ENCODE results near the gene MANBA. TPM values are rescaled to one million over a fixed set of nuclear protein-coding genes. Genes with fewer than 3 reads are reported as not detected.

Gene MANBA
- total and polyA plus RNA-seq, 12 donors: 21.5 to 84.1 (median 53.4) TPM

DNA sequence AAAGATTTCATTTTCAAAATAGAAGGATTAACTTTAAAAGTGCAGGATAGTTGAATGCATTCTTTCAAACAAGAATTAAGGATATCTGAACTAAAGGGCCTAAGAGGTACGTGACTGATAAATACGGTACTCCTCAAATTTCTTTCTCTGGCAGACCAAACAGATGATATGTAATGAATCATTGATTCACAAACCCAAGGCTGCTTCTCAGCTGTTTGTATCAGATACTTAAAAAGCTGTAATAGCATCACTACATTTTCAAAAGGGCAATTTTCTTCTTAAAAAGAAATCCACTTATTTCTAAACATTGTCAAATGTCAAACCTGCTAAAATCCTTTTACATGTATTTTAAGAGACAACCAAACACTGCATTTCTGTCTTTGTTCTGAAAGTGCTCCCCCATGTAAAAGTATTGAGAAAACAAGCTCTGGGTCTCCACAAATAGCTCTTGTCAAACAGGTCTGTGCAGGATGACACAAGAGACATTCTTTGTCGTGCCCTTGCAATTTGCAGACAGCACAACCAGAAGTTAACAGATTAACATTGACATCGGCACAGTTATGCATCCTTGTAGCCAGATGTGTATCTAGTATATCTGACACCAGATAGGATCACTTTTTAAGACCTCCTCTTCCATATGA is 82.0 kb downstream of the MANBA start:
- intact Hi-C loops (cut with DNase I): no loop called here
- no peak overlapping the region for H3K4me3 ChIP-seq
- no peaks in the 10 kb centered on the region for H3K27me3 ChIP-seq
- no peaks in the 10 kb centered on the region for H3K36me3 ChIP-seq (replicated peaks in 1 of 2)
- TF ChIP-seq POLR2A (IDR thresholded peaks at IDR 0.05): no peak
- TF ChIP-seq, protein P1, sequence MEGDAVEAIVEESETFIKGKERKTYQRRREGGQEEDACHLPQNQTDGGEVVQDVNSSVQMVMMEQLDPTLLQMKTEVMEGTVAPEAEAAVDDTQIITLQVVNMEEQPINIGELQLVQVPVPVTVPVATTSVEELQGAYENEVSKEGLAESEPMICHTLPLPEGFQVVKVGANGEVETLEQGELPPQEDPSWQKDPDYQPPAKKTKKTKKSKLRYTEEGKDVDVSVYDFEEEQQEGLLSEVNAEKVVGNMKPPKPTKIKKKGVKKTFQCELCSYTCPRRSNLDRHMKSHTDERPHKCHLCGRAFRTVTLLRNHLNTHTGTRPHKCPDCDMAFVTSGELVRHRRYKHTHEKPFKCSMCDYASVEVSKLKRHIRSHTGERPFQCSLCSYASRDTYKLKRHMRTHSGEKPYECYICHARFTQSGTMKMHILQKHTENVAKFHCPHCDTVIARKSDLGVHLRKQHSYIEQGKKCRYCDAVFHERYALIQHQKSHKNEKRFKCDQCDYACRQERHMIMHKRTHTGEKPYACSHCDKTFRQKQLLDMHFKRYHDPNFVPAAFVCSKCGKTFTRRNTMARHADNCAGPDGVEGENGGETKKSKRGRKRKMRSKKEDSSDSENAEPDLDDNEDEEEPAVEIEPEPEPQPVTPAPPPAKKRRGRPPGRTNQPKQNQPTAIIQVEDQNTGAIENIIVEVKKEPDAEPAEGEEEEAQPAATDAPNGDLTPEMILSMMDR (IDR thresholded peaks at IDR 0.05): no peak
- no peak for DNase-seq
- H3K9me3 ChIP-seq (replicated peaks in 1 of 3): no peaks in the 10 kb centered on the region
- H3K27ac ChIP-seq: no peak overlapping the region
- H3K4me1 ChIP-seq (replicated peaks in 1 of 2): peaks cover 12 to 16% of the 10 kb centered on the region in 2 donors
- WGBS, 4 donors: 47 to 59% (median 52%) methylated on average over 4 of the region's 4 CpGs

DNA sequence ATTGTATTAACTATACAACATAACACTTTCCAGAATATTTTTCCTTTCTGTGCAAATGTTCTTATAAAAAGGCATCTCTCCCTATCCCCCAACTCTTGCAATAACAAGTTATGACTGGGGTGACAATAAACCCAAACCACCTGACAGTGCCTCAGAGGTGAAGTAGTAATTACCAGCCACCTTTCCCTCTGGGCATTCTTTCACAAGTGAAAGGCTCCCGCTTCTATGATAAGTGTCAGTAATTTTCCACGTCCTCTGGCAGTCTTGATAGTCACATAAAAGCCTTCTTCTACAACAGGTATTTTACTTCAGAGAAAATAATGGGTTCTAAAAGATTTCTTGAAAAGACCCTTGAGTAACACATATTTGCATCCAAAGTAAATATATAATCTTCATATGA is 82.7 kb downstream of the MANBA start:
- no peak overlapping the region for H3K4me3 ChIP-seq
- DNase-seq: no peak
- H3K36me3 ChIP-seq (replicated peaks in 1 of 2): no peaks in the 10 kb centered on the region
- TF ChIP-seq POLR2A (IDR thresholded peaks at IDR 0.05): no peak
- TF ChIP-seq, protein P1 (IDR thresholded peaks at IDR 0.05): no peak
- no peaks in the 10 kb centered on the region for H3K9me3 ChIP-seq (replicated peaks in 1 of 3)
- H3K27ac ChIP-seq: no peak overlapping the region
- intact Hi-C loops (cut with DNase I): no loop called here
- no peaks in the 10 kb centered on the region for H3K27me3 ChIP-seq
- WGBS, 4 donors: 89 to 98% (median 91%) methylated on average over 2 of the region's 2 CpGs
- peaks cover 12 to 16% of the 10 kb centered on the region in 2 donors for H3K4me1 ChIP-seq (replicated peaks in 1 of 2)

DNA sequence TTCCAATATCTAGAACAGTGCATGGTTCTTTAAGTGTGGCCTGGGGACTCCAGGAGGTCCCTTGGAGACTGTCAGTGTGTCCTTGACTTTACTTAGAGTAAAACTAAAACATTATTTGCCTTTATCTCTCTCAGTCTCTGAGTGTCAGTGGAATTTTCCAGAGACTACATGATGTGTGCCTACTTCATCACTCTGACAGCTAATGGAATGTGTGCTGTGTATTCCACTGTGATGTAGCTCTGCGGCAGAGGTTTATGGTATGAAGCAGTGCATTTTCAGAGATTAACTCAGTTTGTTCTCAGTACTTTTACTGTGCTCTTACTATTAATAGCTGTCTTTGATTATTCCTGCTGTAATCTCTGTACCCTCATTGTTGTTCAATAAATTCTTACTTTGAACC is 85.6 kb downstream of the MANBA start:
- Histone ChIP-seq H3K27ac (peak overlapping the region in 3 of 5 donors; percentile 1 to 23 (median 8)), H3K36me3 (replicated peaks in 1 of 2) (no peaks in the 10 kb centered on the region), H3K27me3 (no peaks in the 10 kb centered on the region), H3K9me3 (replicated peaks in 1 of 3) (no peaks in the 10 kb centered on the region), H3K4me1 (replicated peaks in 1 of 2) (peaks cover 12 to 16% of the 10 kb centered on the region in 2 donors), H3K4me3 (no peak overlapping the region)
- TF ChIP-seq, protein P1 (IDR thresholded peaks at IDR 0.05): no peak
- TF ChIP-seq POLR2A (IDR thresholded peaks at IDR 0.05): peak in 1 of 2 donors; percentile 10
- intact Hi-C loops (cut with DNase I): no loop called here
- DNase-seq: peak in 3 of 7 donors; percentile 22 to 29 (median 24)
- WGBS, 4 donors: 21 to 55% (median 34%) methylated on average over 1 of the region's 1 CpG

DNA sequence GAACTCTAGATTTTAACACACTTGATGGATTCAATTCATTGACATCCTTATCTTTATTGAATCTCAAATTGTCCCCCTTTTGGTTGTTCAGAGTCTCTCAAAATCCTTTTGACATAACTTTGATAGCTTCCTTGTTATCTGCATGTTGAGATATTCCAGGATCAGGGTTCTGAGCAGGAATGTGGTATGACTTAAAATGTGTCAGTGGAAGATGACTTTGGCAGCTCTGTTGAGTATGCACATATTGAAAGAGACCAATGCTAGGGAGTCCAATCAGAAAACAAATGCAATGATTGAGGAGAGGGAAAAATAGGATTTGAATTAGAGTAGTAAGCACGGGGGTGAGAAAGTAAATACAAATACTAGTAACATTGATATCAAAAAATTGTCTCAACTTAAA is 93.8 kb downstream of the MANBA start:
- Histone ChIP-seq H3K27me3 (no peaks in the 10 kb centered on the region), H3K4me3 (no peak overlapping the region), H3K4me1 (replicated peaks in 1 of 2) (peaks cover 0 to 4% of the 10 kb centered on the region in 2 donors), H3K36me3 (replicated peaks in 1 of 2) (peaks cover 0 to 22% of the 10 kb centered on the region in 2 donors), H3K9me3 (replicated peaks in 1 of 3) (no peaks in the 10 kb centered on the region), H3K27ac (no peak overlapping the region)
- intact Hi-C loops (cut with DNase I): loop anchor here in 1 of 2 donors (10.0 kb wide), 1 partner anchor 108 kb away; no protein-coding TSS in a partner anchor
- DNase-seq: no peak
- 89 to 96% (median 95%) methylated on average over 1 of the region's 1 CpG for WGBS, 4 donors
- no peak for TF ChIP-seq POLR2A (IDR thresholded peaks at IDR 0.05)
- TF ChIP-seq, protein P1 (IDR thresholded peaks at IDR 0.05): no peak

Measured in adrenal gland (tissue), 12 donors.